Fibroblast of the aortic adventitia (primary cell): ENCODE data around the gene ARHGAP42. TPM values are rescaled to one million over a fixed set of nuclear protein-coding genes. Genes with fewer than 3 reads are reported as not detected.
"Not testable (repeated sequence)": the region's sequence is repeated elsewhere in the genome, so short reads cannot be mapped to it uniquely, and the experiment has no call there.

Experiments
- DNase-seq: peaks from one replicate; pipeline ENCODE4 v3.0.0-alpha.2; 2010; ENCODE audit warnings: low read depth
- H3K4me3 ChIP-seq: 2 replicates; pipeline ENCODE4 v1.5.1; 2011; ENCODE audit warnings: low read depth, mild to moderate bottlenecking, control low read depth, low read length, moderate library complexity
- total RNA-seq: library from RNA; depleted of rRNA; stranded (reverse); fragments of >200 nt; gene quantifications from 2 replicates; pipeline ENCODE4 v1.2.3, GENCODE V29; 2012; ENCODE audit warnings: low replicate concordance
- TF ChIP-seq, protein P1 (sequence below): IDR thresholded peaks from 2 replicates; pipeline ENCODE4 v1.5.1; 2011; ENCODE audit warnings: mild to moderate bottlenecking, low read length, control low read depth, inconsistent platforms; ENCODE audit not compliant: insufficient read depth

Gene ARHGAP42
- total RNA-seq, 1 donor = 12.6 TPM

DNA sequence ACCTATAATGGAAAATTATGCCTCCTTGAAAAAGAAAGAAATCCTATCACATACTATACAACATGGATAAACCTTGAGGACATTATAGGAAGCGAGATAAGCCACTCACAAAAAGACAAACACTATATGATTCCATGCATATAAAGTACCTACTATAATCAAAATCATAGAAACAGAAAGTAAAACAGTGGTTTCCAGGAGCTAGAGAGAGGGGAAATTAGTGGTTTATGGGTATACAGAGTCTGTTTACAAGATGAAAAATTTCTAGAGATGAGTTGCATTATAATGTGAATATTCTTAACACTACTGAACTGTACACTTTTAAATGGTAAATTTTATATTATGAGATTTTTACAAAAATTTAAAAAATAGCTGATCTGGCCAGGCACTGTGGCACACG, 40.5 kb upstream of the ARHGAP42 start:
- H3K4me3 ChIP-seq = no peak overlapping the region
- TF ChIP-seq, protein P1, sequence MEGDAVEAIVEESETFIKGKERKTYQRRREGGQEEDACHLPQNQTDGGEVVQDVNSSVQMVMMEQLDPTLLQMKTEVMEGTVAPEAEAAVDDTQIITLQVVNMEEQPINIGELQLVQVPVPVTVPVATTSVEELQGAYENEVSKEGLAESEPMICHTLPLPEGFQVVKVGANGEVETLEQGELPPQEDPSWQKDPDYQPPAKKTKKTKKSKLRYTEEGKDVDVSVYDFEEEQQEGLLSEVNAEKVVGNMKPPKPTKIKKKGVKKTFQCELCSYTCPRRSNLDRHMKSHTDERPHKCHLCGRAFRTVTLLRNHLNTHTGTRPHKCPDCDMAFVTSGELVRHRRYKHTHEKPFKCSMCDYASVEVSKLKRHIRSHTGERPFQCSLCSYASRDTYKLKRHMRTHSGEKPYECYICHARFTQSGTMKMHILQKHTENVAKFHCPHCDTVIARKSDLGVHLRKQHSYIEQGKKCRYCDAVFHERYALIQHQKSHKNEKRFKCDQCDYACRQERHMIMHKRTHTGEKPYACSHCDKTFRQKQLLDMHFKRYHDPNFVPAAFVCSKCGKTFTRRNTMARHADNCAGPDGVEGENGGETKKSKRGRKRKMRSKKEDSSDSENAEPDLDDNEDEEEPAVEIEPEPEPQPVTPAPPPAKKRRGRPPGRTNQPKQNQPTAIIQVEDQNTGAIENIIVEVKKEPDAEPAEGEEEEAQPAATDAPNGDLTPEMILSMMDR = no peak
- DNase-seq = no peak

DNA sequence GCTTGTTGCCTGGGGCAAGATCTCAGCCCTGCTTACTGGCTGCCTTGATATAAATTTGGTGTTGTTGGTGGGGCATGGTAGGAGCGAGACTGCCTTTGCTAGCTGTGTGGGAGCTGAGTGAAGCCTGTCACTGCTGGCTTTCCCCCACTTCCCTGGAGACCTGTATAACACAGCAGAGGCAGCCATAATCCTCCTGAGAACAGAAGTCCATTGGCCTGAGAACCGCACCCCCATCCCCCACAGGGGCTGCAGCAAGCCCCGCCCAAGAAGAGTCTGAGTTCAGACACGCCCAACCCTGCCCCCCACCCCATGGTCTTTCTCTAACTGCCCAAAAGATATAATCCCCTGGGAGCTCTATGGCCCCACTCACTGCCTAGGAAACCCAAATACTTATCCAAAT, 39.2 kb upstream of the ARHGAP42 start:
- H3K4me3 ChIP-seq = no peak overlapping the region
- no peak for DNase-seq
- TF ChIP-seq, protein P1 = no peak

DNA sequence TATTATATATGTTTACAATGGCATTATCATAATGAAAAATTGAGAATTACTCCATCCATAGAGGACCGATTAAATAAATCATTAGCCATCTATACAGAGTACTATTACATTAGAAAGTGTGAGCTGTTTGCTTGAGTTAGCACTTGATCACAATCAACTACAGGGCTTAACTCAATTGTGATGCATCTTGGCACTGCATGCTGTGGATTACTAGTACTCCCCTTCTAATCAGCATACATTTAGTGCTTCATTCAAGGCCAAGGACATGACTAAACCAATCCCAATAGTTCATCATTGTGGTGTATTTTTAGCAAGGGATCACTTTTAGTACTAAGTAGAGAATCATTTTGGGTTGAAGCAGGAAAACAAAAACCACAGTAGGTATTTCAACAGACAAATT, 23.5 kb upstream of the ARHGAP42 start:
- TF ChIP-seq, protein P1 = no peak
- H3K4me3 ChIP-seq = no peak overlapping the region

DNA sequence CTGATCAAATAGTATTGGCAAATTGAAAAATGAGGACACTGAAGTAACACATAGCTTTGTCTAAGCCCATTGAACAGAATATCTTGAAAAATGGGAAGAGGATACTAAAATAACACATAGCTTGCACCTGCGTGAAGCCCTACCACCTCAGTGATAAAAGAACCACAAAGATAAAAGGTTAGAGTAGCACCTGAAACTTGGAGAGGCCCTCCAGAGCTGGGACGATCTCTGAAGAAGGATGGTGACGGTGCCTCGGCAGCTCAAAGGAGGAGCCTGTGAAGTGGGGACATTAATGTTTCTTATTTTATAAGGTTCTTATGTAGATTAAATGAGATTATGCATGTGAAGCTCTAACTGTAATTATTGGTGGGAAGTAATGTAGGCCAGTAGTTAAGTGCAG, 23.1 kb upstream of the ARHGAP42 start:
- TF ChIP-seq, protein P1 = no peak
- no peak for DNase-seq
- no peak overlapping the region for H3K4me3 ChIP-seq

More for the DNA sequence above, 23.5 kb upstream of the ARHGAP42 start:
- no peak for DNase-seq

DNA sequence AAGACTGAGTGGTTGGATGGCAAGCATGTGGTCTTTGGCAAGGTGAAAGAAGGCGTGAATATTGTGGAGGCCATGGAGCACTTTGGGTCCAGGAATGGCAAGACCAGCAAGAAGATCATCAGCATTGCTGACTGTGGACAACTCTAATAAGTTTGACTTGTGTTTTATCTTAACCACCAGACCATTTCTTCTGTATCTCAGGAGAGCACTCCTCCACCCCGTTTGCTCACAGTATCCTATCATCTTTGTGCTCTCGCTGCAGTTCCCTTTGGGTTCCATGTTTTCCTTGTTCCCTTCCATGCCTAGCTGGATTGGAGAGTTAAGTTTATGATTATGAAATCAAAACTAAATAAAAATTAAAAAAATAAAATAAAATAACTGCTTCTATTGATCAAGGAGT, 20.3 kb upstream of the ARHGAP42 start:
- not testable (repeated sequence) for DNase-seq, H3K4me3 ChIP-seq

DNA sequence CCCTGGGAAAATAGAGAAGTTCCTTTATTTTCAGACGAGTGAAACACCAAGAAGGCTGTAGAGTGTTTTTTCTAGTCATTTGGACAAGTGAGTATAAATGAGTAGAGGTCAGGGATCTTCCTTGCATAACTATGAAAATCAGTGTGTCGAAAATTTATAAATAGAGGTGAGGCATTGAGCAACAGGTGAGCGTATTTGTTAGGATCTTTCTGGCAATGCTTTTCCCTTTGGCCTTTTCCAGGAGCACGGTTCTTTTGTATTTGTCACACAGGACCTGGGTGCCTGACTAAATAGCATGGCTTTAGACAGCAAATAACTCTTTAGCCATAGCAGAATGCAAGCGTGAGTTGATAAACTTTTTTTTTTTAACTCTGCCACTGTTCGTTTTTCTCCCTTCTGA, 19.6 kb upstream of the ARHGAP42 start:
- TF ChIP-seq, protein P1 = no peak
- H3K4me3 ChIP-seq = no peak overlapping the region
- no peak for DNase-seq

DNA sequence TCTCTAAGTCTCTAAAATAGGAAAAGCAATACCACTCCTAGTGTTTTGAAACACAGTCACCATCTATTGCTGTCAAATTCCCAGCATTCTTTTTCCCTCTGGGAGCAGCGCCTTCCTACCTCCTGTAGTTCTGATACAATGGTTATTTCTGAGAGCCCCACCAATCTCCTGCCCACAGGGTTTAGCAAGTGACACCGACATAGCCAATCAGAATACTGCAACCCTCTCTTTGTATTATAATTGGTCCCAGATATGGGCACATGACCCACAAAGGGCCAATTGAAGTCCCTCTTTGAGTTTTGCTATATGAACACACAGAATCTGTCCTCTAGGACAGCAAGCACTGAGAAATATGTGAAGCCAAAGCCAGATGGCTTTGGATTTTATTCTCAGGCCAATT, 16.9 kb upstream of the ARHGAP42 start:
- H3K4me3 ChIP-seq = no peak overlapping the region
- TF ChIP-seq, protein P1 = no peak
- DNase-seq = no peak

DNA sequence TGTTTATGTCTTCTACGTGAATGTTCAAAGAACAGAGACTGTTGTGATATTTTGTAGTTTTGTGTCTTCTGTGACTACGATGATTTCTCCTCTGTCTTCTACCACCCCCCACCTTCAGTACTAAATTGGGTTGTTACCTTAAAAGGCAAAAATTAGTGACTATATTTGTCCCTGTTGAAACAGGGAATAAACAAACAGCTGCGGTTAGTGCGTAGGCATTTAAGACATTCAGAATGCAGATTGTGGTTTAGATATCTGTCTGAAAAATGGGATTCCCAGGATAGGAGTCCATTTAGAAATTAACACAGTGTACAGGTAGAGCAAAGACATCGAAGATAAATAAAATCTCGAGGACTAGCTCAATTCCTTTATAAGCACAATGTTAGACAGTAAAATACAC, 15.6 kb upstream of the ARHGAP42 start:
- TF ChIP-seq, protein P1 = no peak
- H3K4me3 ChIP-seq = no peak overlapping the region
- DNase-seq = no peak
